ENCODE results near the gene AMOTL2. TPM values are rescaled to one million over a fixed set of nuclear protein-coding genes. Genes with fewer than 3 reads are reported as not detected.

AMOTL2 gene
- polyA plus RNA-seq, 1 donor (not counting 4 experiments of a cell fraction or from before 2014, with no cell fraction given) = 39.8 TPM

DNA sequence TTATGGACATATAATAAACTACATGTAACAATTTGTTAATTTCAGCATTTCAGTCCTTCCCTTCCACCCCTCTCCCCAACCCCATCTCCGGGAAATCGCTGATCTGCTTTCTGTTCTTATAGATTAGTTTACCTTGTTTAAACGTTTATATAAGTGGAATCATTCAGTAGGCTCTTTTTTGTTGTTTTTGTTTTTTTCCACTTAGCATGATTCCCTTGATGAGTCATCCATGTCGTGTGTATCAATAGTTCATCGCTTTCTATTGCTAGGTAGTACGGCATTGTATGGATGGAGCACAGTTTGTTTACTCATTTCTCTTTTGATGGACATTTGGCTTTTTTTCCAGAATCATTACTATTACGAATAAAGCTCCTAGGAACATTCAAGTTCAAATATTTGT, 23.5 kb upstream of the AMOTL2 start:
- no peaks in the 10 kb centered on the region for H3K4me1 ChIP-seq (ENCODE audit: control insufficient read depth, extremely low read depth, insufficient read depth, low read length)
- no peak overlapping the region for H2AFZ ChIP-seq (ENCODE audit: control insufficient read depth, low read length)
- H3K79me2 ChIP-seq (ENCODE audit: control insufficient read depth, insufficient read depth, low read length) = no peaks in the 10 kb centered on the region
- TF ChIP-seq EZH2 (IDR thresholded peaks at IDR 0.05; ENCODE audit: low read length) = no peak
- TF ChIP-seq, protein P1, sequence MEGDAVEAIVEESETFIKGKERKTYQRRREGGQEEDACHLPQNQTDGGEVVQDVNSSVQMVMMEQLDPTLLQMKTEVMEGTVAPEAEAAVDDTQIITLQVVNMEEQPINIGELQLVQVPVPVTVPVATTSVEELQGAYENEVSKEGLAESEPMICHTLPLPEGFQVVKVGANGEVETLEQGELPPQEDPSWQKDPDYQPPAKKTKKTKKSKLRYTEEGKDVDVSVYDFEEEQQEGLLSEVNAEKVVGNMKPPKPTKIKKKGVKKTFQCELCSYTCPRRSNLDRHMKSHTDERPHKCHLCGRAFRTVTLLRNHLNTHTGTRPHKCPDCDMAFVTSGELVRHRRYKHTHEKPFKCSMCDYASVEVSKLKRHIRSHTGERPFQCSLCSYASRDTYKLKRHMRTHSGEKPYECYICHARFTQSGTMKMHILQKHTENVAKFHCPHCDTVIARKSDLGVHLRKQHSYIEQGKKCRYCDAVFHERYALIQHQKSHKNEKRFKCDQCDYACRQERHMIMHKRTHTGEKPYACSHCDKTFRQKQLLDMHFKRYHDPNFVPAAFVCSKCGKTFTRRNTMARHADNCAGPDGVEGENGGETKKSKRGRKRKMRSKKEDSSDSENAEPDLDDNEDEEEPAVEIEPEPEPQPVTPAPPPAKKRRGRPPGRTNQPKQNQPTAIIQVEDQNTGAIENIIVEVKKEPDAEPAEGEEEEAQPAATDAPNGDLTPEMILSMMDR (optimal IDR thresholded peaks at IDR 0.05 in 1 of 3, IDR thresholded peaks at IDR 0.05 in 1 of 3, conservative IDR thresholded peaks at IDR 0.05 in 1 of 3; ENCODE audit: extremely low read depth in 1 of 3, insufficient read depth in 2 of 3, low read length in 3 of 3) = no peak
- H3K27ac ChIP-seq (ENCODE audit: control insufficient read depth, insufficient read depth, low read length) = no peak overlapping the region
- DNase-seq (ENCODE audit: low read depth, low spot score) = no peak
- no peak overlapping the region for H3K9ac ChIP-seq (ENCODE audit: control insufficient read depth, extremely low read depth, insufficient read depth, low read length)
- H3K9me3 ChIP-seq (ENCODE audit: control insufficient read depth, low read depth, low read length) = peaks cover 5% of the 10 kb centered on the region
- no peak overlapping the region for H3K4me3 ChIP-seq (ENCODE audit: control insufficient read depth in 2 of 3, extremely low read depth in 1 of 3, insufficient read depth in 2 of 3, low read depth in 1 of 3, low read length in 3 of 3)
- H3K36me3 ChIP-seq (ENCODE audit: control insufficient read depth in 2 of 2, extremely low read depth in 1 of 2, insufficient read depth in 2 of 2, low read length in 2 of 2) = no peaks in the 10 kb centered on the region
- dilution Hi-C loops (cut with MboI; ENCODE audit: extremely low pct_ligation_motif_present, low sequenced_read_pairs) = no loop called here
- peak; percentile 29 for FAIRE-seq
- no peaks in the 10 kb centered on the region for H4K20me1 ChIP-seq (ENCODE audit: control insufficient read depth, extremely low read depth, insufficient read depth, low read length)
- no peaks in the 10 kb centered on the region for H3K27me3 ChIP-seq (ENCODE audit: control insufficient read depth, extremely low read depth, insufficient read depth, low read length)
- no peak overlapping the region for H3K4me2 ChIP-seq (ENCODE audit: control insufficient read depth, extremely low read depth, insufficient read depth, low read depth, low read length)
- H3K9me1 ChIP-seq (ENCODE audit: control insufficient read depth, extremely low read depth, insufficient read depth, low read length) = no peaks in the 10 kb centered on the region

DNA sequence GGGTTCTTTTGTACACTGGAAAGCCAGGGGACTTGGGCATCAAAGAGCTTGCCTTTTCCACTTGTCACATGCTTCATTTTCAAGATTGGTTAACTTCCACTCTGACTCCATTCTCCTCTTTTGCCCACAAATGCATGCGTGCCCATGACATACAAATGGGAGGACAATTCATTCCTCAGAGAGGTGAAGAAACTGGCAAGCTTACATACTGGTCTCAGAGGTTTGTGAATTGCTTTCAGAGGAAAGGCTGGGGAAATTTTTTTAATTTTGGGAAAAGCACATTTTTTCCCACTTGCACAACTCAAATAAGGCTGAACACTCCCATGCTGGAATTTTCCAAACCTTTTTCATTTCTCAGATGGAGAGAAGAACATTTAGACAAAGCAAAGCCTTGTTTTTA, 20.9 kb upstream of the AMOTL2 start:
- no peaks in the 10 kb centered on the region for H3K36me3 ChIP-seq (ENCODE audit: control insufficient read depth in 2 of 2, extremely low read depth in 1 of 2, insufficient read depth in 2 of 2, low read length in 2 of 2)
- DNase-seq (ENCODE audit: low read depth, low spot score) = no peak
- H3K27me3 ChIP-seq (ENCODE audit: control insufficient read depth, extremely low read depth, insufficient read depth, low read length) = no peaks in the 10 kb centered on the region
- no peak overlapping the region for H2AFZ ChIP-seq (ENCODE audit: control insufficient read depth, low read length)
- H3K4me3 ChIP-seq (ENCODE audit: control insufficient read depth in 2 of 3, extremely low read depth in 1 of 3, insufficient read depth in 2 of 3, low read depth in 1 of 3, low read length in 3 of 3) = no peak overlapping the region
- no peak overlapping the region for H3K4me2 ChIP-seq (ENCODE audit: control insufficient read depth, extremely low read depth, insufficient read depth, low read depth, low read length)
- no peak overlapping the region for H3K27ac ChIP-seq (ENCODE audit: control insufficient read depth, insufficient read depth, low read length)
- dilution Hi-C loops (cut with MboI; ENCODE audit: extremely low pct_ligation_motif_present, low sequenced_read_pairs) = no loop called here
- TF ChIP-seq, protein P1 (optimal IDR thresholded peaks at IDR 0.05 in 1 of 3, IDR thresholded peaks at IDR 0.05 in 1 of 3, conservative IDR thresholded peaks at IDR 0.05 in 1 of 3; ENCODE audit: extremely low read depth in 1 of 3, insufficient read depth in 2 of 3, low read length in 3 of 3) = no peak
- TF ChIP-seq EZH2 (IDR thresholded peaks at IDR 0.05; ENCODE audit: low read length) = no peak
- no peak for FAIRE-seq
- no peak overlapping the region for H3K9ac ChIP-seq (ENCODE audit: control insufficient read depth, extremely low read depth, insufficient read depth, low read length)
- H3K4me1 ChIP-seq (ENCODE audit: control insufficient read depth, extremely low read depth, insufficient read depth, low read length) = no peaks in the 10 kb centered on the region
- no peaks in the 10 kb centered on the region for H3K9me3 ChIP-seq (ENCODE audit: control insufficient read depth, low read depth, low read length)
- no peaks in the 10 kb centered on the region for H3K9me1 ChIP-seq (ENCODE audit: control insufficient read depth, extremely low read depth, insufficient read depth, low read length)
- no peaks in the 10 kb centered on the region for H4K20me1 ChIP-seq (ENCODE audit: control insufficient read depth, extremely low read depth, insufficient read depth, low read length)
- no peaks in the 10 kb centered on the region for H3K79me2 ChIP-seq (ENCODE audit: control insufficient read depth, insufficient read depth, low read length)

Data from keratinocyte (primary cell).